ENCODE data around the gene KRTAP9-1.
"Not testable (repeated sequence)": the region's sequence is repeated elsewhere in the genome, so short reads cannot be mapped to it uniquely, and the experiment has no call there.

The KRTAP9-1 gene, protein sequence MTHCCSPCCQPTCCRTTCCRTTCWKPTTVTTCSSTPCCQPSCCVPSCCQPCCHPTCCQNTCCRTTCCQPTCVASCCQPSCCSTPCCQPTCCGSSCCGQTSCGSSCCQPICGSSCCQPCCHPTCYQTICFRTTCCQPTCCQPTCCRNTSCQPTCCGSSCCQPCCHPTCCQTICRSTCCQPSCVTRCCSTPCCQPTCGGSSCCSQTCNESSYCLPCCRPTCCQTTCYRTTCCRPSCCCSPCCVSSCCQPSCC
- long read RNA-seq, donor 1 = 0 reads
- long read RNA-seq, donor 2 = 0 reads
- long read RNA-seq, donor 3 = 0 reads
- long read RNA-seq, donor 4 = 0 reads
- long read RNA-seq, donor 5 = 0 reads
- long read RNA-seq, donor 6 = 0 reads
- long read RNA-seq, donor 7 = 0 reads
- long read RNA-seq, donor 8 = 0 reads

DNA sequence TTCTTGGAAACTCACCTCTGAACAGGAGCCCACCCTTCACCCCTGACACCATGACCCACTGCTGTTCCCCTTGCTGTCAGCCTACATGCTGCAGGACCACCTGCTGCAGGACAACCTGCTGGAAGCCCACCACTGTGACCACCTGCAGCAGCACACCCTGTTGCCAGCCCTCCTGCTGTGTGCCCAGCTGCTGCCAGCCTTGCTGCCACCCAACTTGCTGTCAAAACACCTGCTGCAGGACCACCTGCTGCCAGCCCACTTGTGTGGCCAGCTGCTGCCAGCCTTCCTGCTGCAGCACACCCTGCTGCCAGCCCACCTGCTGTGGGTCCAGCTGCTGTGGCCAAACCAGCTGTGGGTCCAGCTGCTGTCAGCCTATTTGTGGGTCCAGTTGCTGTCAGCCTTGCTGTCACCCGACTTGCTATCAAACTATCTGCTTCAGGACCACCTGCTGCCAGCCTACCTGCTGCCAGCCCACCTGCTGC lies at the start of gene KRTAP9-1:
Gene KRTAP9-1, plus strand, starts transcription at position 51 of the 482 bp plus-strand sequence. Its CDS starts 0 bp downstream, at position 51.
- not testable (repeated sequence) for DNase-seq

DNA sequence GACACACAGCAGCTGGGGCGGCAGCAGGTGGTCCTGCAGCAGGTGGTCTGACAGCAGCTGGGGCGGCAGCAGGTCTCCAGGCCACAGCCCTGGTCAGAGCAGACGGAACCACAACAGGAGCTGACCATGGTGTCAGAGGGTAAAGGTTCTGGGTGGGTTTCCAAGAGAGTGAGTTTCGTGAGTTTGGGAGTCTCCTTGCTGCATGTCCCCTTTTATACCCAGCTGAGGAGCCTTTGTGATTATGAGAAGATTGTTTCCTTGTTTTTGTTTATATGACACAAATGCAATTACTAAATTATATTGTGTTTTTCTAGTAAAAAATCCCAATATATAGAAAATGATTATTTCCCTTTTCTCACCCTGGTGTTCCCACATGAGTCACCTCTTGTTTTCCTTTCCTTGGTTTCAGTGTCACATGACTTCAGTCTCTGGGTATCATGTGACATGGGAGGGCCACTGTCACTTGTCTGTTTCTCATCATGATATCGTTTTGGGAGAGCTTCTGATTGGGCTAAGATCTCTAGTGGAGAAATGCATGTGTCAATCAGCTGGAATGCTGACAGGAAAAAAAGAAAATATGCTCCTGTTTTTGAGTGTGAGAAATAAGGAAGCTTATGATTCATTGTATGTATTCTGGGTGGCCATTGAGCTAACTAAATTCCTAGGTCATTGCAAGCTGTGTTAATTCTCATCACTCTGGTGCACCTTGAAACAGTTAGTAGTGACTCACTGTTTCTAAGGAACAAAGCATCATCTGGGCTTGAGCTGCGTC lies 49.1 kb upstream of the KRTAP9-1 start, which contains the start of gene KRTAP4-6:
Gene KRTAP4-6, minus strand, starts transcription at position 185 of the 772 bp plus-strand sequence. Its CDS starts 57 bp downstream, at position 128.
- no peak for DNase-seq

DNA sequence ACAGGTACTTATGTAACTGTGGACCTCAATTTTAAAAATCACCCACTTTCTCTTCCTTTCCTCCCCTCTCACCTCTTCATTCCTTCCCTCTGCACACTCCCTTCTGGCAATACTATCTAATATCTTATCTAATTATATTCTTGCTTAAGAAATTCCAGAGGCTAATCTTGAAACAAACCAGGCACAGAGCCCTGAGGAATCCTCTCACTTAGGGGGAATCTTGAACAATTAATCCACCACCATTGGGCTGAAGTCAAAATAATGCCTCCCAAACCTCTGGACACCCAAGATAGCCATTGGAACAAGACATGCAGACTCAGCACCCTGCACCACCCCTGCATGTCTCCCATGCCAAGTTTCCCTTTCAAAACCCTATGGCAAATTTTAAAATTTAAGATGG lies 48.3 kb upstream of the KRTAP9-1 start:
- no peak for DNase-seq

DNA sequence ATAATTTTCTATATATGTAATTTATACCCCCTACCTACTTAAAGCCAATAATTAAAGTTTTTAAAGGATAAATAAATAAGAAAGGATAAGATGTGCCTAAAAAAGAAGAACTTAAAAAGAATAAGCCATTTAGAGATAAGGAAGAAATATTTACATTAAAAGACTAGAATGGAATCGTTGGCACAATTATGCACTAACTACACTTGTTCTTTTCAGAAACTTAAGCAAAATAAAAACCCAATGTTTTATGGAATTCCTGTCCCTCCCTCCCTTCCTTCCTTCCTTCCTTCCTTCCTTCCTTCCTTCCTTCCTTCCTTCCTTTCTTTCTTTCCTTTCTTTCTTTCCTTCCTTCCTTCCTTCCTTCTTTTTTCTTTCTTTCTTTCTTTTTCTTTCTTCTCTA lies 44.8 kb upstream of the KRTAP9-1 start:
- no peak for DNase-seq

DNA sequence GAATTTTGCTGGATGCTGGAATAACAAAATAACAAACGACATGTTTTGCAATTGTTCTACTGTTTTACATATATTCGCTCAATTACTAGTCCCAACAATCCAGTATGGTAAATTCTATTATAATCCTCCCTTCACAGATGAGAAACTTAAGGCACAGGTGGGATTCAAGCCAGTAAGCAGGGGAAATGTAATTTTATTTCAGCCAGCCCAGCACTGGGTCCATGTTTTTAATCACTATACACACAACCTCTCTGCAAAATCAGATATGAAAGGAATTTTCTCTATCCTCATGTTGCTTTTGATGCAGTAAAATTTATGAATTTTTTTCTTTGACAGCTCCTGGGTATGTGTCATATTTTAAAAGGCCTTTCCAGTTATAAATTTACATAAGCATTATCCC lies 44.4 kb upstream of the KRTAP9-1 start:
- DNase-seq = no peak

DNA sequence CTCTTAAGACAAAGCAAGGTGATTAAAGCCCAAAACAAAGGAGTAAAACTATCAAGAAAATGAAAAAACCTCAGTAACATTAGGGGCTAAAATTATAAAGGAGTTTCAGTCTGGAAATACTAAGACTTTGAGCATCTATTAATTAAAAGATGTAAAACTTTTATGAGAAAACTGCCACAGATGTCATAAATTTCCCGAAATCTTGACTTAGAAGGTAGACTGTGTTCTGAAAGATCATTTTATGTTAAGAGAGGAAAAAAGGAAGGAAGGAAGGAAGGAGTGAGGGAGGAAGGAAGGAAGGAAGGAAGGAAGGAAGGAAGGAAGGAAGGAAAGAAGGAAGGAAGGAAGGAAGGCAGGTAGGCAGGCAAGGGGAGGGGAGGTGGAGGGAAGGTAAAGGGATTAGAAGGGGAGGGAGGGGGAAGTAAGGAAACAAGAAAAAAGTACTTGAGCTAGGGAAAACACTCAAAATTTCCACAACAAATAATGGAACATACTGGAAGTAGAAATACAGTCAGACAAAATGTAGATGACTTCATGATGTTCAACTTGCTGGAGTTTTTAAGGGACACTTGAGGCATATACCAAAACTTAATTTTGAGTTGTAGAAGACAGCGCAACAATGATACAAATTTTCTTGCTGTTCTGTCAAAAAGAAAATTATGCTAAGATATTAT lies 42.0 kb upstream of the KRTAP9-1 start:
- no peak for DNase-seq

DNA sequence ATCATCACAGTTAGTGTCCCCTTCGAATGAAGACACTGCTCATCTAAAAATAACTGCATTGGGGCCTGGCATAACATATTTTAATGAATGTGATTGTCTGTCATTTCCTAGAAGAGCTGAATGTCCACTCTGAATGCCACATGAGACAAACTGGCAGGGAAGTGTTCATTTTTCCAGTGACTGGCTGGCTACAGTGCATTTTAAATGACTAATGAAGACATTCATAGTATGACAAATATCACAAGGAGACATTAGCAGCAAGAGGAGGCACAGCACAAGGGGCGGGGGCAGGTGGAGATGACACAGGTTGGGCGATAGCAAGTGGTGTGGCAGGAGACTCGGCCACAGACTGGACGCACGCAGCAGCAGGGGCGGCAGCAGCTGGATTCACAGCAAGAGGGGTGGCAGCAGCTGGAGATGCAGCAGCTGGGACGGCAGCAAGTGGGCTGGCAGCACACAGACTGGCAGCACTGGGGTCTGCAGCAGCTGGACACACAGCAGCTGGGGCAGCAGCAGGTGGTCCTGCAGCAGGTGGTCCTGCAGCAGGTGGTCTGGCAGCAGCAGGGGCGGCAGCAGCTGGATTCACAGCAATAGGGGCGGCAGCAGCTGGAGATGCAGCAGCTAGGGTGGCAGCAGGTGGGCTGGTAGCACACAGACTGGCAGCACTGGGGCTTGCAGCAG lies 40.6 kb upstream of the KRTAP9-1 start:
- not testable (repeated sequence) for DNase-seq

DNA sequence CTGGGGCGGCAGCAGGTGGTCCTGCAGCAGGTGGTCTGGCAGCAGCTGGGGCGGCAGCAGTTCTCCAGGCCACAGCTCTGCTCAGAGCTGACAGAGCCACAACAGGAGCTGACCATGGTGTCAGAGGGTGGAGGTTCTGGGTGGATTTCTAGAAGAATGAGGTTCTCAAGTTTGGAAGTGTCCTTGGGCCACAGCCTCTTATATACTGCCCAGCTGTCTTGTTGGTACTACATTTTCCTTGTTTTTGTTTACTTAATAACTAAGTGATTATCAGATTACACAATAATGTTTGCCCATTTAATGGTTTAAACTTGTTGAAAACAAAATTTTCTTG lies 40.1 kb upstream of the KRTAP9-1 start, which contains the start of gene KRTAP4-5:
Gene KRTAP4-5, minus strand, starts transcription at position 174 of the 334 bp plus-strand sequence. Its CDS starts 58 bp downstream, at position 116.
- DNase-seq = no peak

DNA sequence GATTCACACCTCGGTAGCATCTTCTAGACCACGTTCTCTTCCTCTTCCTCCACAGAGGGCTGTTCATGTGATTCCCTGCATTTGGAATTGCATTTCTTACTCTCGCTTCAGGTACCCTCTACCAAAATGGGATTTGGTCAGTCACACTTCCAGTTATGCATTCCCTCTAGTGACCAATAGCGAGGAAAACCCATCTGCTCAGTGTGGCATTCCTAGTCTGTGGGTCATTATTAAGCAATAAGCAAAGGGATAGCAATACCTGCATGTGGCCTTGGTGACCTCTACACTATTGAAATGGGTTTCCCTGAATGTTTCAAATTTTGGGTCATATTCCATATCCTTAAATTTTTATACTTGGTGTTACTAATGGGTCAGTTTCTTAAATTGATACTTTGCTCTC lies 39.7 kb upstream of the KRTAP9-1 start:
- DNase-seq = no peak

DNA sequence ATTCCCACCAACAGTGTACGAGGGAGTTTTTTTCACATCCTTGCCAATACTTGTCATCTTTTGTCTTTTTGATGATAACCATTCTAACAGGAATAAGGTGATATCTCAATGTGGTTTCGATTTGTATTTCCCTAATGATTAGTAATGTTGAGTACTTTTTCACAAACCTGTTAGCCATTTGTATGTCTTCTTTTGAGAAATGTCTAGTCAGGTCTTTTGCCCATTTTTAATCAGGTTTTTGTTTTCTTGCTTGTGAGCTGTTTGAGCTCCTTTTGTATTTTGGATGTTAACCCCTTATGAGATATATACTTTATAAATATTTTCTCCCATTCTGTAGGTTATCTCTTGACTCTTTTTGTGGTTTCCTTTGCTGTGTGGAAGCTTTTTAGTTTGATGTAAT lies 38.2 kb upstream of the KRTAP9-1 start:
- DNase-seq = no peak

DNA sequence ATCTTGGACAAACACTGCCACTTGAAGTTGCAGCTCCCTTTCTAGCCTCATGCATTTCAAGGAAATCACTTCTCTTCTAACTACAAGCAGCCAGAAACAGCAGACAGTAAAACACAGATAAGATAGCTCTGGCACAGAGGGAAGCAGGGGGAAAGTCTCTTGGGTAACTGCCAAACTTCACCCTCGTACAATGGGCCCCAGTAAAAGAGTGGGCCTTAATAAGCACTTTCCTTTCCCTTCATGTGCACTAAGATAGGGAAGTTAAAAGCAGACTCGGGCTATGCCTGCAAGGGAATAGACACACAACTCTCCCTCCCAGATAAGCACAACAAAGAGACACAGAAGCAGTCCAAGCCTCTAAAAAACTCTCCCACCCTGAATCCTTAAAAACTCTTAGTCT lies 35.8 kb upstream of the KRTAP9-1 start:
- DNase-seq = no peak

DNA sequence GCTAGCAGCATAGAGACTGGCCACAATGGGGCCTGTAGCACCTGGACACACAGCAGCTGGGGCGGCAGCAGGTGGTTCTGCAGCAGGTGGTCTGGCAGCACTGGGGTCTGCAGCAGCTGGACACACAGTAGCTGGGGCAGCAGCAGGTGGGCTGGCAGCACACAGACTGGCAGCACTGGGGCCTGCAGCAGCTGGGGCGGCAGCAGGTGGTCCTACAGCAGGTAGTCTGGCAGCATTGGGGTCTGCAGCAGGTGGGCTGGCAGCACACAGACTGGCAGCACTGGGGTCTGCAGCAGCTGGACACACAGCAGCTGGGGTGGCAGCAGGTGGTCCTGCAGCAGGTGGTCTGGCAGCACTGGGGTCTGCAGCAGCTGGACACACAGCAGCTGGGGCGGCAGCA lies 29.5 kb upstream of the KRTAP9-1 start:
- DNase-seq = not testable (repeated sequence)

DNA sequence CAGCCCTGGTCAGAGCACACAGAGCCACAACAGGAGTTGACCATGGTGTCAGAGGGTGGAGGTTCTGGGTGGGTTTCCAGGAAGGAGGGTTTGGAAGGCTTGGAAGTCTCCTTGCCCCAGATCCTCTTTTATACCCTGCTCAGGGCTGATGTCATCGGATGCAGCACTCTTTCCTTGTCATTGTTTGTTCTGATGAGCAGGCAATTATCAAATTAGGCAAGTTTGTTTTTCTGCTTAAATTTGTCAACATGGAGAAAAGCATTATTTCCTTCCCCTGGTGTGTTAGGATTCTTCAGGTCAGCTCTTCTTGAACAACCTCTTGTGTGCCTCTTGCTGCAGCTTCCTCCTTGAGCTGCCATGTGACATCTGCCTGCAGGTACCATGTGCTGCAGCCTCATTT lies 29.0 kb upstream of the KRTAP9-1 start, which contains the start of gene KRTAP4-4:
Gene KRTAP4-4, minus strand, starts transcription at position 101 of the 400 bp plus-strand sequence. Its CDS starts 57 bp downstream, at position 44.
- DNase-seq = no peak

DNA sequence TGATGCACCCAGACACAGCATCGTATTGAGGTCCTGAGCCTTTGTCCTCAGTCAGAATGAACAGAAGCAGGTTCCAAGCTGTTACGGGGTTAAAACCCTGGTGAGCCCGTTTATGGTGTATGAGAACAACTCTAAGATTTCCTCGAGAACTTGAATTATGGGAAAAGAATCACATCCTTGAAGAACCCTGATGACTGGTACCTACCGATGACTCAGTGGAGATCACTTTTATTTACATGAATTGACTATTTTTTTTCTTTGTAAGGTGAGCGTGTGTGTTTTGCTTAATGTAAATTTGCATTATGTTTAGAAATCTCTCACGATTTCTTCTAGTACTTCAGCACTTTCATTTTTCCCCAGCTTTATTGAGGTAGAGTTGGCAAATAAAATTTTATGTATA lies 25.9 kb upstream of the KRTAP9-1 start:
- DNase-seq = no peak

DNA sequence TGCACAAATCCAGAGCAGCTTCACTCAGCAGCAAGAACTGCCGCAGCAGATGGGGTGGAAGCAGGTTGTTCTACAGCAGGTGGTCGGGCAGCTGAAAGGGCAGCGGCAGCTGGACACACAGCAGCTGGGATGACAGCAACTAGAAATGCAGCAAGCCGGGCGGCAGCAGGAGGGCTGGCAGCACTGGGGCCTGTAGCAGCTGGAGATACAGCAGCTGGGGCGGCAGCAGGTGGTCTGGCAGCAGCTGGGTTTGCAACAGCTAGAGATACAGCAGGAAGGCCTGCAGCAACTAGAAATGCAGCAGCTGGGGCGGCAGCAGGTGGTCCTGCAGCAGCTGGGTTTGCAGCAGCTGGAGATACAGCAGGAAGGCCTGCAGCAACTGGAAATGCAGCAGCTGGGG lies 22.1 kb upstream of the KRTAP9-1 start:
- no peak for DNase-seq

DNA sequence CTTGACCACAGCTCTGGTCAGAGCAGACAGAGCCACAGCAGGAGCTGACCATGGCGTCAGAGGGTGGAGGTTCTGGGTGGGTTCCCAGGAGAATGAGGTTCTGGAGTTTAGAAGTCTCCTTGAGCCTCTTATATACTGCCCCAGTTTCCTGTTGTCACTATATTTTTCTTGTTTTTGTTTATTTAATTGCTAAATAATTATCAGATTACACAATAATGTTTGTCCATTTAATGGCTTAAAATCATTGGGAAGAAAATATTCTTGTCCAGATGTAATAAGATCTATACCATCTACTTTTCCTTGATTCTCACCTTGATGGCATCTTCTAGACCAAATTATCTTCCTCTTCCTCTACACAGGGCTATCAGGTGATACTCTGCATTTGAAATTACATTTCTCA lies 21.6 kb upstream of the KRTAP9-1 start, which contains the start of gene KRTAP4-3:
Gene KRTAP4-3, minus strand, starts transcription at position 101 of the 400 bp plus-strand sequence. Its CDS starts 49 bp downstream, at position 52.
- DNase-seq = no peak

DNA sequence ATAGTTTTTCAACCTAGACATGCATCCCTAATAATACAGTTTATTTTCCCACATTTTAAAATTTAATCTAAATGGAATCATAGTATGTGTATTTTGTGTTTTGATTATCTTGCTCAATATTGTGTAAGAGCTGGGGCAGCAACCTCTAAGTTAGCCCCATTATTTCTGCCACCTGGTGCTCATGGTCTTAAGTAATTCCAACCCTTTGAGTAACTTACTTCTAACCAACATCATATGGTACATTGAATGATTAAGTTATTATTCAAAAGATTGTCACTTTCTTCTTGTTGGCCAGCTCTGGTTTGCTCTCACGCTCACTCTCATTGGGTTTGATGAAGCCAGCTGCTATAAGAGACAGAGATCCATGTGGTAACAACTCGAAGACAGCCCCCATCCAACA lies 17.8 kb upstream of the KRTAP9-1 start:
- no peak for DNase-seq

DNA sequence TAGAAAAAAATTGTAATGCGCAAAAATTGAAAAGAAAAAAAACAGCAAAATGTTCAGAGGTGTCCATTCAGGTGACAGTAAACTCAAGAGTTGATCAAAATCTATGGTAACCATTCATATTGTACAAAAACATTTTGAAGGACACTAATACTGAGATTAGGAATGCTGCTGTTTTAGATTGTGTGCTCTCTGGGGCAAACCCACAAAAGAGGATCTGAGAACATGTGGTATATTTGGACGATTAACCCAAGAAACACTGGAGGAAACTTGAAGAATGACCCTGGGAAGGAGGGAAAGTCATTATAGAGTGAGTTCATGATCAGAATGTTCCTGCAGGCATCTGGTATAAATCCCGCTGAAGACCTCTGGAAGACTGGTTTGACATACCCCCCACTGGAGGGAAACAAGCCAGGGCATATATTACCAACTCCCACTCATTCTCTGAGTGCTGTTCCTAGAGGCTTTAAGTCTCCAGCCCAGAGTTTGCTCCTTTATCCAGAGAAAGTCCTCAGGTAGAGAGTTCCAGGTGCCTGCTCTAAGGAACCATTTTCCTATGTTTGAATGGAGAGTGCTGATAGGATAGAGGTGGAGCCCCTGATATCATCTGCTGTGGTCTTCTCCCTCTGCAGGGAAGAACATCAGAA lies 12.8 kb upstream of the KRTAP9-1 start:
- DNase-seq = no peak

DNA sequence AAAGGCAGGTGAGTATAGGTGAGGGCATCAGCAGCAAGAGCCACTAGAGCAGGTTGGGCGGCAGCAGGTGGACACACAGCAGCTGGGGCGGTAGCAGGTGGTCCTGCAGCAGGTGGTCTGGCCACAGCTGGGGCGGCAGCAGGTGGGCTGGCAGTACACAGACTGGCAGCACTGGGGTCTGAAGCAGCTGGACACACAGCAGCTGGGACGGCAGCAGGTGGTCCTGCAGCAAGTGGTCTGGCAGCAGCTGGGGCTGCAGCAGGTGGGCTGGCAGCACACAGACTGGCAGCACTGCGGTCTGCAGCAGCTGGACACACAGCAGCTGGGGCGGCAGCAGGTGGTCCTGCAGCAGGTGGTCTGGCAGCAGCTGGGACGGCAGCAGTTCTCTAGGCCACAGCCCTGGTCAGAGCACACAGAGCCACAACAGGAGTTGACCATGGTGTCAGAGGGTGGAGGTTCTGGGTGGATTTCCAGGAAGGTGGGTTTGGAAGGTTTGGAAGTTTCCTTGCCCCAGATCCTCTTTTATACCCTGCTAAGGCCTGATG lies 11.9 kb upstream of the KRTAP9-1 start, which contains the start of gene KRTAP4-2:
Gene KRTAP4-2, minus strand, starts transcription at position 495 of the 545 bp plus-strand sequence. Its CDS starts 57 bp downstream, at position 438.
- no peak for DNase-seq

DNA sequence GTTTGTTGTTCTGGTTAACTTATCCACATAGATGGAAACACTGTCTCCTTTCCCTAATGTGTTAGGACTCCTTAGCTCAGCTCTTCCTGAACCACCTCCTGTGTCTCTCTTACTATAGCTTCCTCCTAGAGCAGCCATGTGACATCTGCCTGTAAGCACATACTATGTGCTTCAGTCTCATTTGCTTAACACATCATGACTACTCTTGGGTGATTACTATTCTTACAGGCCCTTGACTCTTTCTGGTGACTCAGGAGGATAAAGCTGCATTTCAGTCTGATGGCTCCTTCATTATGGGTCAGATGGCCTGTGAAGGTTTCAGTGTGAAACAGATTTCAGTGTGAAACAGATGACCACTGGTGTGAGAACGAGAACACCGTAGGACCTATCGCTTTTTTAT lies 11.3 kb upstream of the KRTAP9-1 start:
- DNase-seq = no peak
